ENCODE data around the gene GINS1.

- TF ChIP-seq CTCF (IDR thresholded peaks at IDR 0.05), result no peak
- no peak for TF ChIP-seq POLR2A (IDR thresholded peaks at IDR 0.05)
These were observed 30.6 kb upstream of the GINS1 start for GRCh38 chr20:25376886-25377285.
